ENCODE data around the gene AGAP2.

DNA sequence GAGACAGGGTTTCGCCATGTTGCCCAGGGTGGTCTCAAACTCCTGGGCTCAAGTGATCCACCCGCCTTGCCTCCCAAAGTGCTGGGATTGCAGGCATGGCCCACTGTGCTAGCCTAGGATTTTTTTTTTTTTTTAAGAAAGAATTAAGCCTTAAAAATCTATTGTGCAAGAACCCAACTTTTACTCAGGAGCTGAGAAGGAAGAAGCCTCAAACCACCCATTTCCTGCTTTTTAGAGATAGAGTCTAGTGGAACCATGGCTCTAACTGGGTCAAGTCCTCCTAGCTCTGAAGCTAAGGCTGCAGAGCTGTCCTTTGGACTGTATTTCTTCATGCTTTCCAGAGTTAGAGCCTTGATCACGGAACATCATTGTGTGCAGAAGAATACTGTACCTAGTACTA lies 42.7 kb upstream of the AGAP2 start:
- TF ChIP-seq, protein P1, sequence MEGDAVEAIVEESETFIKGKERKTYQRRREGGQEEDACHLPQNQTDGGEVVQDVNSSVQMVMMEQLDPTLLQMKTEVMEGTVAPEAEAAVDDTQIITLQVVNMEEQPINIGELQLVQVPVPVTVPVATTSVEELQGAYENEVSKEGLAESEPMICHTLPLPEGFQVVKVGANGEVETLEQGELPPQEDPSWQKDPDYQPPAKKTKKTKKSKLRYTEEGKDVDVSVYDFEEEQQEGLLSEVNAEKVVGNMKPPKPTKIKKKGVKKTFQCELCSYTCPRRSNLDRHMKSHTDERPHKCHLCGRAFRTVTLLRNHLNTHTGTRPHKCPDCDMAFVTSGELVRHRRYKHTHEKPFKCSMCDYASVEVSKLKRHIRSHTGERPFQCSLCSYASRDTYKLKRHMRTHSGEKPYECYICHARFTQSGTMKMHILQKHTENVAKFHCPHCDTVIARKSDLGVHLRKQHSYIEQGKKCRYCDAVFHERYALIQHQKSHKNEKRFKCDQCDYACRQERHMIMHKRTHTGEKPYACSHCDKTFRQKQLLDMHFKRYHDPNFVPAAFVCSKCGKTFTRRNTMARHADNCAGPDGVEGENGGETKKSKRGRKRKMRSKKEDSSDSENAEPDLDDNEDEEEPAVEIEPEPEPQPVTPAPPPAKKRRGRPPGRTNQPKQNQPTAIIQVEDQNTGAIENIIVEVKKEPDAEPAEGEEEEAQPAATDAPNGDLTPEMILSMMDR (IDR thresholded peaks at IDR 0.05; ENCODE audit: insufficient read depth, low read length), result no peak
- no peak for TF ChIP-seq POLR2AphosphoS5 (IDR thresholded peaks at IDR 0.05; ENCODE audit: low read depth)

Data from HL-60 (cell line).